Activated CD4-positive, alpha-beta T cell treated with anti-CD3 and anti-CD28 coated beads for 36 hours (primary cell): ENCODE results near the gene GALNT6. TPM values are rescaled to one million over a fixed set of nuclear protein-coding genes. Genes with fewer than 3 reads are reported as not detected.
"Not testable (repeated sequence)": the region's sequence is repeated elsewhere in the genome, so short reads cannot be mapped to it uniquely, and the experiment has no call there.

Experiments used
- ATAC-seq: fragments of 200-7000 bp; cut with Tn5 transposase; one replicate; pipeline ENCODE4 v1.10.0; 2021; ENCODE audit warnings: mild to moderate bottlenecking, moderate library complexity
- CTCF ChIA-PET: fragments of 350-600 bp; sonication (Branson Sonifier 250); formaldehyde crosslinking; loops from one replicate; lab custom pipeline; 2021; ENCODE audit warnings: antibody characterized with exemption; lab: Charles Lee
- POLR2A ChIA-PET: fragments of 350-600 bp; sonication (Branson Sonifier 250); formaldehyde crosslinking; loops from one replicate; lab custom pipeline; 2021; ENCODE audit warnings: antibody characterized with exemption, inconsistent platforms; lab: Charles Lee
- DNase-seq: peaks from one replicate; pipeline ENCODE4 v3.0.0-alpha.2; 2020
- H3K27ac Mint-ChIP-seq: one replicate; pipeline ENCODE4 v1.8.0; 2021; ENCODE audit warnings: mixed read lengths
- H3K27me3 Mint-ChIP-seq: one replicate; pipeline ENCODE4 v1.8.0; 2021; ENCODE audit warnings: mixed read lengths
- H3K36me3 Mint-ChIP-seq: one replicate; pipeline ENCODE4 v1.8.0; 2021; ENCODE audit warnings: low read depth, mixed read lengths
- H3K4me1 Mint-ChIP-seq: one replicate; pipeline ENCODE4 v1.8.0; 2021; ENCODE audit warnings: mixed read lengths
- H3K4me3 Mint-ChIP-seq: one replicate; pipeline ENCODE4 v1.8.0; 2021; ENCODE audit warnings: mild to moderate bottlenecking, moderate library complexity, mixed read lengths
- H3K9me3 Mint-ChIP-seq: one replicate; pipeline ENCODE4 v1.8.0; 2021; ENCODE audit warnings: low read depth, mixed read lengths
- intact Hi-C, 2 experiments: fragments of 100-400 bp; cut with DNase I in 1 of 2; cut with micrococcal nuclease in 1 of 2; formaldehyde crosslinking; loops; one replicate each; pipeline versions ENCODE4 v1.14.2 to v1.15.1; 2022 to 2024; cut with DNase I, micrococcal nuclease
- total RNA-seq, 2 experiments: library from RNA; stranded (reverse); gene quantifications; one replicate each; pipeline ENCODE4 v1.2.3, GENCODE V29; 2021

The GALNT6 gene
- total RNA-seq, 2 experiments from 2014 or later, result 11.7 to 12.0 TPM

GRCh38 chr12:51337336-51337735 lies 53.9 kb downstream of the GALNT6 start:
- intact Hi-C loops, H3K36me3 Mint-ChIP-seq, POLR2A ChIA-PET, H3K4me3 Mint-ChIP-seq, DNase-seq, H3K27ac Mint-ChIP-seq, ATAC-seq, H3K27me3 Mint-ChIP-seq, H3K9me3 Mint-ChIP-seq: not testable (repeated sequence)
- CTCF ChIA-PET, result interaction anchor here (0.6 to 7.2 kb wide), 5 partner anchors 16 to 914 kb away, joined by 3 to 71 read pairs (median 3); partner anchors contain the start of gene SMAGP
- H3K4me1 Mint-ChIP-seq, result peaks cover 12% of the 10 kb centered on the region

- Mint-ChIP-seq H3K36me3 (no peaks in the 10 kb centered on the region), H3K4me3 (no peak overlapping the region), H3K27me3 (no peaks in the 10 kb centered on the region), H3K9me3 (no peaks in the 10 kb centered on the region), H3K4me1 (peaks cover 5% of the 10 kb centered on the region), H3K27ac (no peak overlapping the region)
- POLR2A ChIA-PET, result no interaction called here
- intact Hi-C loops, result no loop called here
- DNase-seq (no peak), ATAC-seq (no peak)
- CTCF ChIA-PET, result interaction anchor here (0.7 to 1.5 kb wide), 3 partner anchors 13 to 1206 kb away, joined by 3 to 8 read pairs (median 7); no protein-coding TSS in a partner anchor
Observed at GRCh38 chr12:51335931-51336330, 55.3 kb downstream of the GALNT6 start.

- CTCF ChIA-PET, result interaction anchor here (1.3 to 1.5 kb wide), 2 partner anchors 12 to 27 kb away, joined by 7 to 8 read pairs; no protein-coding TSS in a partner anchor
Observed at GRCh38 chr12:51334764-51335163, 56.4 kb downstream of the GALNT6 start.

DNA sequence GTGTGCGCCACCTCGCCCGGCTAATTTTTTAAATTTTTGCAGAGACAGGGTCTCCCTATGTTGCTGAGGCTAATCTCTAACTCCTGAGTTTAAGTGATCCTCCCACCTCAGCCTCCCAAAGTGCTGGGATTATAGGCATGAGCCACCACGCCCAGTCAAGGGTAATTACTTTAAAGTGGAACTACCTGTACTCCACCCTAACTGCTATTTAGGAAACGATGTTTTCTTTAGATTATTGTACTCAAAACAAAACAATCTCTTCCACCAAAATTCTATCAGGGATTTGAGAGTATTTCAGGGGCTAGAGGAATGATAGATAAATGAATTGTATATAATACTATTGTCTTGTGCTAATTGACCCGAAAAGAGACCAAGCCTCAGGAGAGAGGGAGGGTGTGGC lies 57.7 kb downstream of the GALNT6 start:
- ChIA-PET POLR2A (no interaction called here), CTCF (interaction anchor here (0.7 to 2.3 kb wide), 3 partner anchors 8 to 22 kb away, joined by 3 to 17 read pairs (median 3); no protein-coding TSS in a partner anchor)
- intact Hi-C loops, result no loop called here

More at GRCh38 chr12:51334764-51335163, 56.4 kb downstream of the GALNT6 start:
- Mint-ChIP-seq H3K27me3 (no peaks in the 10 kb centered on the region), H3K27ac (no peak overlapping the region), H3K4me1 (peaks cover 12% of the 10 kb centered on the region), H3K9me3 (no peaks in the 10 kb centered on the region), H3K4me3 (no peak overlapping the region), H3K36me3 (no peaks in the 10 kb centered on the region)
- ATAC-seq (no peak), DNase-seq (no peak)
- POLR2A ChIA-PET, result no interaction called here
- intact Hi-C loops, result no loop called here

GRCh38 chr12:51330186-51330585 lies 61.0 kb downstream of the GALNT6 start:
- H3K27me3 Mint-ChIP-seq, result no peaks in the 10 kb centered on the region
- peaks cover 50% of the 10 kb centered on the region for H3K4me1 Mint-ChIP-seq
- intact Hi-C loops, result no loop called here
- peak overlapping the region; percentile 50 for H3K4me3 Mint-ChIP-seq
- H3K36me3 Mint-ChIP-seq, result no peaks in the 10 kb centered on the region
- H3K27ac Mint-ChIP-seq, result peak overlapping the region; percentile 82
- ChIA-PET CTCF (interaction anchor here (0.6 to 1.5 kb wide), 6 partner anchors 9 to 286 kb away, joined by 3 to 9 read pairs (median 4); partner anchors contain the start of gene DAZAP2), POLR2A (no interaction called here)
- no peaks in the 10 kb centered on the region for H3K9me3 Mint-ChIP-seq
- ATAC-seq (no peak), DNase-seq (no peak)

More for the DNA sequence above, 57.7 kb downstream of the GALNT6 start:
- no peaks in the 10 kb centered on the region for H3K36me3 Mint-ChIP-seq
- H3K9me3 Mint-ChIP-seq, result no peaks in the 10 kb centered on the region
- H3K4me1 Mint-ChIP-seq, result peaks cover 25% of the 10 kb centered on the region
- ATAC-seq (no peak), DNase-seq (no peak)
- no peaks in the 10 kb centered on the region for H3K27me3 Mint-ChIP-seq
- H3K4me3 Mint-ChIP-seq, result no peak overlapping the region
- no peak overlapping the region for H3K27ac Mint-ChIP-seq

DNA sequence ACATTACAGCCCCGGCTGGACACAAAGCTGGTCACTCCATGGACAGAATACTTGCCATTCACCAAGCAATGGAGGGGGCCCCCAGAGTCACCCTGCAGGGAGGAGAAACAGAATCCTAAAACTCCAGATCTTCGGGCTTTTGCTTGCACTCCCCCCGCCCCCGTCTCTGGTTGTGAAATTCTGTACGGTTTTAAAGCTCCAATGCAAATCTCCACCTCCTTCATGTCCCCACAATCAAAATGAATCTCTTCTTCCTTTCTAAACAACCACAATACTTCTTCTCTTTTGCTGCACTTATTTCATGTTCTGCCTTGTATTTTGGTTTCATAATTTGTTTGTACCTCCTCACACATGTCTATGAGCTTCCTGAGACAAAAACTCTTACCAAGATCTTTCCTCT lies 61.5 kb downstream of the GALNT6 start:
- Mint-ChIP-seq H3K27ac (peak overlapping the region; percentile 82), H3K4me1 (peaks cover 54% of the 10 kb centered on the region), H3K27me3 (no peaks in the 10 kb centered on the region), H3K9me3 (no peaks in the 10 kb centered on the region), H3K4me3 (peak overlapping the region; percentile 50), H3K36me3 (peaks cover 2% of the 10 kb centered on the region)
- ATAC-seq (peak; percentile 21), DNase-seq (peak; percentile 50)
- CTCF ChIA-PET, result interaction anchor here (0.6 to 1.5 kb wide), 6 partner anchors 9 to 286 kb away, joined by 3 to 9 read pairs (median 4); partner anchors contain the start of gene DAZAP2
- intact Hi-C loops, result no loop called here
- POLR2A ChIA-PET, result no interaction called here

DNA sequence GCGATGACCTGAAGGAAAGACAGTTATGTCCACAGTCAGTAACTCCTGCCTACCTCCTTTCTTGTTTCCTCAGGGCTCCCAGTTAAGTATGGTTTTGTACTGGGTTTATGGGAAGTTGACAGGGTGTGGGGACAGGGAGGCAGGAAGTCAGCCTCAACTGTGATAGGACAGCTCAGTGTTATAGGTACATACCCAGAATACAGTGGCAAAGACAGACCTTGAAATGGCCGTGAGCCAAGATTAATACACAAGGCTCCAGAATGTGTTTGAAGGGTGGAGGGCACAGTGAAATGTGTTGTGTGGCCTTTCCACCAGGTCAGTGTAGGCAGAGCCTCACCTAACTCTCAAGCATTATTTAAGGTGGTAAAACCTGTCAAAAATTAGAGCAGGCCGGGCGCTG lies 62.6 kb downstream of the GALNT6 start:
- no peak for ATAC-seq
- Mint-ChIP-seq H3K27ac (peak overlapping the region; percentile 74), H3K27me3 (no peaks in the 10 kb centered on the region), H3K4me3 (peak overlapping the region; percentile 50), H3K9me3 (no peaks in the 10 kb centered on the region), H3K36me3 (peaks cover 2% of the 10 kb centered on the region), H3K4me1 (peaks cover 59% of the 10 kb centered on the region)
- intact Hi-C loops, result no loop called here
- ChIA-PET POLR2A (no interaction called here), CTCF (interaction anchor here (1.0 to 2.8 kb wide), 3 partner anchors 13 to 563 kb away, joined by 3 to 16 read pairs (median 5); no protein-coding TSS in a partner anchor)
- DNase-seq, result no peak

GRCh38 chr12:51326698-51327439 lies 64.3 kb downstream of the GALNT6 start:
- ChIA-PET CTCF (interaction anchor here (0.6 to 2.8 kb wide), 4 partner anchors 13 to 562 kb away, joined by 3 to 16 read pairs (median 3); no protein-coding TSS in a partner anchor), POLR2A (interaction anchor here (0.7 kb wide), 1 partner anchor 567 kb away, joined by 4 read pairs; no protein-coding TSS in a partner anchor)
- H3K36me3 Mint-ChIP-seq, result peaks cover 14% of the 10 kb centered on the region
- ATAC-seq (peak; percentile 18), DNase-seq (no peak)
- H3K9me3 Mint-ChIP-seq, result no peaks in the 10 kb centered on the region
- H3K27ac Mint-ChIP-seq, result peak overlapping the region; percentile 88
- peaks cover 68% of the 10 kb centered on the region for H3K4me1 Mint-ChIP-seq
- intact Hi-C loops, result loop anchor here in 1 of 2 experiments (2.0 kb wide), 1 partner anchor 562 kb away; the partner anchor contains the start of gene ATF1
- peak overlapping the region; percentile 49 for H3K4me3 Mint-ChIP-seq
- H3K27me3 Mint-ChIP-seq, result no peaks in the 10 kb centered on the region

DNA sequence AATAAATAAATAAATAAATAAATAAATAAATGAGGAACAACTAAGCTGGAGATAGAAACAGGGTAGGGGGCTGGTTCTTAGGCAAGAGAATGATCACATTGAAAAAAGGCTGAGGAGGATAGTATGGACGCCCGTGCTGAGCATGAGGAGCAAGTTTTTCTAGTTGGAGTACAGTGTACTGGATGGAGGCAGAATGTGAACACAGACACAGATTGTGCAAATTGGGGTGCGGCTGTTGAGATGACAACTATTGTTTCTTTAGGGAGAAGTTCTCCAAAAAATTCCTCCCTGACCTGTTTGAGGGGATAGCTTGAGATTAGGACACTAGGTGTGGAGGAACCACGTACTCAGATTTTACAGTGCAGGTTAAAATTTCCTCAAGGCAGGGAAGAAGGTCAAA lies 66.3 kb downstream of the GALNT6 start:
- intact Hi-C loops, result loop anchor here (1.0 to 5.0 kb wide), 2 partner anchors 58 to 299 kb away; partner anchors contain the start of gene SLC11A2 (in 1 of the 2)
- POLR2A ChIA-PET, result no interaction called here
- CTCF ChIA-PET, result interaction anchor here (1.3 to 4.5 kb wide), 2 partner anchors 15 to 16 kb away, joined by 3 to 22 read pairs; no protein-coding TSS in a partner anchor

GRCh38 chr12:51323966-51324895 lies 67.0 kb downstream of the GALNT6 start, which contains the start of gene BIN2:
TSS of gene BIN2 (minus strand) at chr12:51324174. CDS start at chr12:51324102, 72 bp downstream.
- peak within 1 kb of the TSS; percentile 87 for H3K4me3 Mint-ChIP-seq
- peaks cover 78% of the 10 kb centered on the region for H3K4me1 Mint-ChIP-seq
- H3K9me3 Mint-ChIP-seq, result no peaks in the 10 kb centered on the region
- peak within 1 kb of the TSS; percentile 97 for H3K27ac Mint-ChIP-seq
- H3K36me3 Mint-ChIP-seq, result peaks cover 24% of the 10 kb centered on the region
- ChIA-PET POLR2A (interaction anchor here (0.5 kb wide), 1 partner anchor 558 kb away, joined by 10 read pairs; no protein-coding TSS in a partner anchor), CTCF (interaction anchor here (4.5 kb wide), 1 partner anchor 16 kb away, joined by 22 read pairs; no protein-coding TSS in a partner anchor)
- peak; percentile 69 for ATAC-seq
- intact Hi-C loops, result loop anchor here (1.0 to 5.0 kb wide), 6 partner anchors 57 to 298 kb away; partner anchors contain the start of genes CSRNP2 (in 1 of the 2), DAZAP2 (in 1 of the 2), POU6F1 (in 1 of the 2) and SLC11A2 (in 1 of the 2)
- H3K27me3 Mint-ChIP-seq, result no peaks in the 10 kb centered on the region
- peak; percentile 85 for DNase-seq

More for the DNA sequence above, 66.3 kb downstream of the GALNT6 start:
- peaks cover 24% of the 10 kb centered on the region for H3K36me3 Mint-ChIP-seq
- no peaks in the 10 kb centered on the region for H3K9me3 Mint-ChIP-seq
- DNase-seq, result no peak
- peak overlapping the region; percentile 75 for H3K27ac Mint-ChIP-seq
- H3K27me3 Mint-ChIP-seq, result no peaks in the 10 kb centered on the region
- peaks cover 78% of the 10 kb centered on the region for H3K4me1 Mint-ChIP-seq
- ATAC-seq, result no peak
- H3K4me3 Mint-ChIP-seq, result peak overlapping the region; percentile 40
